ENCODE data around the gene UCK2.

DNA sequence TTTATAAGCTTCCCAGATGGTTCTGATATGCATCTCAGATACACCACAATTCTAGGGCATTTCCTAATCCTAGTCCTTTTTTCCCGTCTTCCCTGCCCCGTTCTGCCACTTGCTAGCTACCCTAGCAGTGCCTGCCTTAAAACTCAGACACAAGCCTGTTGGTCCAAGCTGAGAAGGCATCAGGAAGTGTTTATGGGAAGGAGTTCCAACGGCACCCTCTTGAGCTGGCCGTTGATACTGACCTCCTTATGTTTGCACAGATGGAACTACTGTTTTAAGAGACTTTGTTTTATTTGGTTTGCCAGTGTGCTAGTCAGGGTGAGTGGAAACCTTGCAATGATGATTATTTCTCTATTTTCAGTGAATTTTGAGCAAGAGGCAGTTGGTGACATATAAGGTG, 67.2 kb downstream of the UCK2 start:
- TF ChIP-seq, protein P1, sequence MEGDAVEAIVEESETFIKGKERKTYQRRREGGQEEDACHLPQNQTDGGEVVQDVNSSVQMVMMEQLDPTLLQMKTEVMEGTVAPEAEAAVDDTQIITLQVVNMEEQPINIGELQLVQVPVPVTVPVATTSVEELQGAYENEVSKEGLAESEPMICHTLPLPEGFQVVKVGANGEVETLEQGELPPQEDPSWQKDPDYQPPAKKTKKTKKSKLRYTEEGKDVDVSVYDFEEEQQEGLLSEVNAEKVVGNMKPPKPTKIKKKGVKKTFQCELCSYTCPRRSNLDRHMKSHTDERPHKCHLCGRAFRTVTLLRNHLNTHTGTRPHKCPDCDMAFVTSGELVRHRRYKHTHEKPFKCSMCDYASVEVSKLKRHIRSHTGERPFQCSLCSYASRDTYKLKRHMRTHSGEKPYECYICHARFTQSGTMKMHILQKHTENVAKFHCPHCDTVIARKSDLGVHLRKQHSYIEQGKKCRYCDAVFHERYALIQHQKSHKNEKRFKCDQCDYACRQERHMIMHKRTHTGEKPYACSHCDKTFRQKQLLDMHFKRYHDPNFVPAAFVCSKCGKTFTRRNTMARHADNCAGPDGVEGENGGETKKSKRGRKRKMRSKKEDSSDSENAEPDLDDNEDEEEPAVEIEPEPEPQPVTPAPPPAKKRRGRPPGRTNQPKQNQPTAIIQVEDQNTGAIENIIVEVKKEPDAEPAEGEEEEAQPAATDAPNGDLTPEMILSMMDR (conservative IDR thresholded peaks at IDR 0.05), result no peak
- TF ChIP-seq EZH2 (IDR thresholded peaks at IDR 0.05; ENCODE audit: low read depth), result no peak

Data from PC-9 (cell line).